IPS-18c (cell line): Measurements from ENCODE around the gene ADRA2C.

Experiments
- H3K4me3 ChIP-seq: 2 replicates; pipeline ENCODE4 v1.7.0; 2013; ENCODE audit warnings: low read depth, mild to moderate bottlenecking, low read length, moderate library complexity; ENCODE audit not compliant: insufficient read depth
- H3K9me3 ChIP-seq: one replicate; pipeline ENCODE4 v1.6.1; 2013; ENCODE audit warnings: mild to moderate bottlenecking, low read length, moderate library complexity; ENCODE audit not compliant: control insufficient read depth, insufficient read depth

Gene ADRA2C

DNA sequence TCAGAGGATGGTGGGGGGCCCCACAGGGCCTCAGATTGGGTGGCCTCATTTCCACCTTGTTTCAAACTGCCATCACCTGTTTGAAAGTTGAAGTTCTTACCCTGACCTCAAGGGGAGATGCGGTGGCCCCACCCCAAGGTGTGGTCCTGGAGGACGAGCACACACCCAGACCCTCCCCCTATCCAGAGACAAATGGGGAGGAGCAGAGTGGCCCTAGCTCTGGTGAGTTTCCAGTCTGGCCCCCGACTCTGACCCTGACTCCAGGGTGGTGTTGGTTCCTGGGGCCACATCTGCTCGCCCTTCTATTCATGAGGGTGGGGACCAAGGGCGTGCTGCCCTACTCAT, 36.3 kb upstream of the ADRA2C start:
- Histone ChIP-seq H3K9me3 (no peaks in the 10 kb centered on the region), H3K4me3 (no peak overlapping the region)

DNA sequence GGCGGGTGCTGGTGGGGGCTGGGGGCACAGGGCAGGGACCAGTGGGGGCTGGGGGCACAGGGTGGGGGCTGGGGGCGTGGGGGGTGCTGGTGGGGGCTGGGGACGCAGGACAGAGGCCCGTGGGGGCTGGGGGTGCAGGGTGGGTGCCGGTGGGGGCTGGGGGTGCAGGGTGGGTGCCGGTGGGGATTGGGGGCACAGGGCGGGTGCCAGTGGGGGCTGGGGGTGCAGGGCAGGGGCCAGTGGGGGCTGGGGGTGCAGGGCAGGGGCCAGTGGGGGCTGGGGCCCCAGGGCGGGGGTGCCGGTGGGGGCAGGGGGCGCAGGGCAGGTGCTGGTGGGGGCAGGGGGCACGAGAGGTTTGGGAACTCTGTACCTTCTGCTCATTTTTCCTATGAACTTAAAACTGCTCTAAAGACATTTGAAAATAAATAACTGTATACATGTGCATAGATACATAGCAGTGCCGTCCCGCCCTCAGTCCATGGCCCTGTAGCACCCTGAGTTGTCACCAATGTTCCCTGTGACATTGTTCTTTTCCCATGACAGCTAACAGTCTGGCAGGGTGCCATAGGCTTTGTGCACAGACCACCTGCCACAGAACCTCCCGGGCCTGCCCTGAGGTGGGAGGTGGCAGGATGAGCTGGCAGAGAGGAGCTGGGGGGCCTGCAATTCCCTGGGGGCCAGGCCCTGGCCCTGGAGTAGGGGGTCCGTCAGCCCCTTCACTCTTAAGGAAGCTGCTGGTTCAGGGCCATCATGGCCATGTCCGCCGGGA, 35.6 kb upstream of the ADRA2C start:
- H3K9me3 ChIP-seq: no peaks in the 10 kb centered on the region
- H3K4me3 ChIP-seq: no peak overlapping the region

DNA sequence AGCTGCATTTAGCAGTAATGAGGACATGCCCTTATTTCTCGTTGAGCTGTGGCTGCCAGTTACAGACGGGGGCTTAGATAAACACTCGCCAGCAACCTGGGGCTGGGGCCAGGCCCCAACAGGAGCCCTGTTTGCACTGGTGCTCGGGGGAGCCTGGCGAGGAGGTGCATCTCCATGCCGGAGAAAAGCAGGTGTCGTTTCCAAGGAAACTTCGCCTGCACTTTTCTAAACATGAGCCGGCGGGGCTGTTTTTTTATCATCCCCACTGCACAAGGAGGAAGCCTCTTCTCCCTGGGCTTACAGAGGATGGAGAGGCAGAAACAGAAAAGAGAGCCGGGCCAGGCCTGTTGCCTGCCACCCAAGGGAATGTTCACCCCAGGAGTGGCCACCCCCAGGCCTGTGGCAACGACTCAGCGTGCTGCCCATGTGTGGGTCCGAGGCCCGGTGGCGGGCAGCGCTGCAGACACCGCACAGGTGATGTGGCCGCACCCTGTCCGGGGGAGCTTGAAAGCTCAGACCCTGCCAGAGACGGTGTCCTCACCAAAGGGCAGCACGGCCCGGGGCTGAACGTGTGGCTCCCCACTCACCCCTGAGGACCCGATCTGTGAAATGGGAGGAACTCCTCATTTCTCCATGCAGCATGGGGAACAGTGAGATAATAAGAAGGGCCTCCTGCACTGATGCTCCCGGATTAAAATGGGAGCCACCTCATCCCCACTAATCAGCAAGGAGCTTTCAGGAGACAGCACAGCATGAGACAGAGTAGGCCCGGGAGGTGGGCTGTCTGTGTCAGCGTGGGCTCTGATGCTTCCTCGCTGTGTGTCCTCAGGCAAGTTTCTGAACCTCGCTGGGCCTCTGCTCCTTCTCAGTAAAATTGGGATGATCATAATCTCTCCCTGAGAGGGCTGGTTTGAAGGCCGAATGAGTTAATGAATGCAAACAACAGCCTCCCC, 33.8 kb upstream of the ADRA2C start:
- H3K4me3 ChIP-seq: no peak overlapping the region
- no peaks in the 10 kb centered on the region for H3K9me3 ChIP-seq

DNA sequence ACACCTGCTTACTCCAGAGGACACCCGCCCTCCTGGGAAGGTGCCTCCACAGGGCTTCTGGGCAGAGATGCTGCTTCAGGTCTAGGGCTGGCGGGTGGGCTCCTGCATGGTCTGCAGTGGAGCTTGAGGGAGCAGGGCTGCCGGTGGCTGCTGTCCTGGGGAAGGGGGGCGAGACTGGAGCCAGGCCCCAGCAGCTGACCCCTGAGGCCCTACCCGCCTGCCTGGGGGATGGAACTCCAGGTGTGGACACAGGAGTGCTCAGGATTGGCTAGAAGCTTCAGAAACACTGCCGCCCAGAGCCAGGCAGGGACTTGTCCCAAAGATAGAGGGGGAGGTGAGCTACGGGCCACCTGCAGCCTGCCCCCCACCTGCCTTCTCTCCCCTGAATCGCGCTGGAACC, 33.0 kb upstream of the ADRA2C start:
- no peak overlapping the region for H3K4me3 ChIP-seq
- no peaks in the 10 kb centered on the region for H3K9me3 ChIP-seq

DNA sequence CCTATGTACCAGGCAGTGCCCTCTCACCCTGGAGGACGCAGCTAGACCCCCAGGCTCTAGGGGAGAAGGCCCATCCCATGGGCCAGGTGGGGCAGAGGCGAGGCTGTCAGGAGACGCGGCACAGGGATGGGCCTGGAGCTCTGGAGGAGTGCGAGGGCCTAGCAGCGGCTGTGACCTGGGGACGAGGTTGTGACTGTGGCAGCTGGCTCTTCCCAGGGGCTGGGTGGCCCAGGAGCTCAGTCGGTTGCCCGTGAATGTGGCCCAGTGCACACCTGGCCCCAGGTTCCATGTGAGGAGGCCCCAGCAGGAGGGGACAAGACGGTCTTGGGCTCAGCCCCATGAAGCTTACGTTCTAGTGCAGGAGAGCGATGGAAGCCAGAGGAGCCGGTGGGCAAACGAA, 31.0 kb upstream of the ADRA2C start:
- H3K4me3 ChIP-seq: no peak overlapping the region
- H3K9me3 ChIP-seq: no peaks in the 10 kb centered on the region

DNA sequence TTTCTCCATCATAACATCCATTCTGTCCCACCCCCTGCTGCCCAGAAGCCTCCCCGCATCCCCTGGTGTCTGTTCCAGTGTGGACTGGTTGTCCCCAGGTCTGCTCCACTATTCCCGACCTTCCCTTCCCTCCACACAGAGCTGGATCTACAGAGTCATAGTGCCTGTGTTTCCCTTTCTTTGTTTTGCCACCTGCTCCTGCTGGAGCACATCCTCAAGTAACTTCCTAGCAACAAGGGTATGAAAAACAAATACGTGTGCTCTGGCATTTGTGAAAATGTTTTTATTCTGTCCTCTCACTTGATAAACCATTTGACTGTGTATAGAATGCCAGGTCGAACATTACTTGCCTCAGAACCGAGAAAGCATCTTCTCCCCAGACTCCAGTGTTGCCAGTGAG, 29.9 kb upstream of the ADRA2C start:
- Histone ChIP-seq H3K9me3 (no peaks in the 10 kb centered on the region), H3K4me3 (no peak overlapping the region)

DNA sequence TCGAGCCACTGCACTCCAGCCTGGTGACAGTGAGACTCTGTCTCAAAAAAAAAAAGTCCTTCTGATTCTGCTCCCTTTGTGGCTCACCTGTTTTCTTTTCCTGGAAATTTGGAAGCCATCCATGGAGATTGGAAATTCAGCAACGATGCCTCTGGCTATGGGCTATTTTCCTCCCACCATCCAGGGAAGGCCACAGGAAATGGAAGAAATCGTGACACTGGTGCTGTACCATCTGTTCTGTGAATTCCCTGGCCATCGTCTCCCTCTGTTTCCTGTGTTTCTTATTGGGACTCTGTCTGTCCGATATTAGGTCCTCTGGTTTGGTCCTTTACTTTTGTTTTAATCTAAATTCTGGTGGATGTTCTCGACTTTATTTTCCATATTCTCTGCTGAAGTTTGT, 29.4 kb upstream of the ADRA2C start:
- Histone ChIP-seq H3K9me3 (no peaks in the 10 kb centered on the region), H3K4me3 (no peak overlapping the region)

DNA sequence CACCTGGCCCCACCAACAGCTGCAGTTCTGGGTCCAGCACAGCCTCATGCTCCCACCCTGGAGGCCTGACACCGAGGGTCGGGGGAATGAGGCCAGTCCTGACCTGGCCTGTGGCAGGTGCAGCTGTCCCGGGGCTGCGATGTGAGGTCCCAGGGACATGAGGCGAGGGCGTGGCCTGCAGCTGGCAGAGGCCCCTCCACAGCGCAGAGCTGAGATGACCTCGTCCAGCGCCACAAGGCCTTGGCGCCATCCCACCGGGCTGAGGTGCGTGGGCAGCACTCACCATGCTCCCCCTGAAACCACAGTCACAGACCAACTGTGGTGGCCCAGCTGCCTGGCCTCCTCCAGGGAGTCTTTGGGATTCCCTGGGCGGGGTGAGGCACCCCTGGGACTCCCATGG, 26.6 kb upstream of the ADRA2C start:
- peaks cover 3% of the 10 kb centered on the region for H3K9me3 ChIP-seq
- H3K4me3 ChIP-seq: no peak overlapping the region

DNA sequence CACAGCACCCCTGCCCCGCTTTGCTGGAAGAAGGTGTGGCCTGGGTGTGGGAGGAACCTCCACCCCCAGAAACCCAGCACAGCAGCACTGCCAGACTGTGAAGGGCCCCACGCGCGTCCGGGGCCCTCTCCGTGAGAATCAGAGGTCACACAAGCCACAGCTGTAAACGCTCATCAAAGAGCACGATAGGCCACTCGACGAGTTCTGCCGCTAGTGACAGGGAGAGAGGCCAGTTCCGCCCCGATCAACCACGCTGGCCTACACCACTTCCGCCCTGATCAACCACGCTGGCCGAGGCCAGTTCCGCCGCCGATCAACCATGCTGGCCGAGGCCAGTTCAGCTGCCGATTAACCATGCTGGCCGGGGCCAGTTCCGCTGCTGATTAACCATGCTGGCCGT, 25.9 kb upstream of the ADRA2C start:
- H3K4me3 ChIP-seq: no peak overlapping the region
- H3K9me3 ChIP-seq: peaks cover 3% of the 10 kb centered on the region

DNA sequence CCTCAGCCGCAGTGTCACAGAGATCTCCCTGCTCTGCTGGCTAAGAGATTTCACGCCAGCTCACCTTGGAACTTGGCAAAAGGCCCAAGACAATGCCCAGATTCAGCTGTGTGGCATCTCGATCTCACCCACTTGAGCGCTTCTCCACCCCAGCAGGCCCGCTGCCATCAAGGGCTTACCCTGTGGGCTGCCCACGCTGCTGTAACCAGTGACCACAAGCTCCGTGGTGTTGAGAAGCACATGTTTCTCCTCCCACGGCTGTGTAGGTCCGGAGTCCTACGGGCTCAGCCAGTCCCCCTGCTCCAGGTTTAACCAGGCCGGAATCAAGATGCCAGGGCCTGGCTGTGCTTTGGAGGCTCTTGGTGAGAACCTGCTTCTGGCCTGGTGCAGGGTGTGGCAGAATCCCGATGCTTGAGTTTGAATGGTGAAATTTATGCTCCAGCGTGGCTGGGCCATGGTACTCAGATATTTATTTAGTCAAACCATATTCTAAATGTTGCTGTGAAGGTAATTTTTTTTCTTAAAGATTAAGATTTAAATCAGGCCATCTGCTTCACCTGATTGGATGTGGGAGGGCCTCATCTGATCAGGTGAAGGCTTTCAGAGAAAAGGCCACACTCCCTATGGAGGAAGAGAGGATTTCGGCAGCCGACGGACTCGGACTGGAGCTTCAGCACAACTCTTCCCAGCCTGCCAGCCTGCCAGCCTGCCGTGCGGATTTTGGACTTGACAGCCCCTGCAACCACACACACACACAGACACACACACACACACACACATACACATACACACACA, 24.8 kb upstream of the ADRA2C start:
- Histone ChIP-seq H3K9me3 (peaks cover 3% of the 10 kb centered on the region), H3K4me3 (no peak overlapping the region)

DNA sequence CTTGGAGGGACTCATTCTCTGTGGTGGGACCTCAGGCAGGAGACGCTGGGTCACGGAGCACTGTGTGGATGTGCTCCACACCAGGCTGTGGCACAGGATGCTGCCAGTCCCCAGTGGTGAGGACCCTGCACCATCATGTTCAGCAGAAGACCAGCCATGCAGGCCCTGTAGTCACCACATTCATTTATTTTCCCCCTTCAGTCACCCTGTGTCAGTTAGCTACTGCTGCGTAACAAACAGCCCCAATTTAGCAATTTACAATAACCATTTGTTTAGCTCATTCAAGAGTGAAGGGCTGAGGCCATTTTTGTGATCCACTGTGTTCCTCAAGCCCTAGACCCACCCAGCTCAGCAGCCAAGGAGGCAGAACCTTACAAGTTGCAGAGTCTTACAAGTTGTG, 23.6 kb upstream of the ADRA2C start:
- H3K4me3 ChIP-seq: no peak overlapping the region
- H3K9me3 ChIP-seq: peaks cover 3% of the 10 kb centered on the region

DNA sequence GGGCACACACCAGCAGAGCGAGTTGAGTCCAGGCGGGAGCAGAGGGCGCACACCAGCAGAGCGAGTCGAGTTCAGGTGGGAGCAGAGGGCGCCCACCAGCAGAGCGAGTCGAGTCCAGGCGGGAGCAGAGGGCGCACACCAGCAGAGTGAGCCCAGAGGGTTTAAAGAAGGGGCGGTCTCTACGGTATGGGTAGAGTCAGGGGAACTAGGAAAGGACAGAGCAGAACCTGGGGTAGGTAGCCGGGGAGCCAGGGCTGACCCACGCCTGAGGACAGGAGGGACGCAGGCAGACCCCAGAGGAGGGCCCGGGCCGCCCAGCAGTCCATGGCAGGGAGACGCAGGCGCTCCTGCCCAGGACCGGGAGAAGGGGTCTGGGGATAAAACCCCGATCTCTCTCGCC, 22.0 kb upstream of the ADRA2C start:
- H3K4me3 ChIP-seq: no peak overlapping the region
- H3K9me3 ChIP-seq: peaks cover 3% of the 10 kb centered on the region

DNA sequence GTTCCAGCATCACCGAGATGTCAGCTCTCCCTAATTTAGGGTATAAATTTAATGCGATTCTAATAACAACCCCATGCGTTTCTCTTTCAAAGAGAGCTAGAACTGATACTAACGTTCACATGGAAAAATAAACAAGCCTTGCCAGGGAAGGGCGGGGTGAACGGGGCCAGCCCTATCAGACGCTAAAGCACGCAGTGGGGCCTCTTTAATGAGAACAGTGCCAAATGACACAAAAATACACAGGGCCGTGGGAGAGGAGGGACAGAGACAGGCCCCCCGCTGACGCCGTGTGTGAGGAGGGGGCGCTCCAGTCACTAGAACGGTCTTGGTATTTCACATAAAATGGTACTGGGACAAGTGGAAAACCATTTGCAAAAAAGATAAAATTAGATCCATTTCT, 21.3 kb upstream of the ADRA2C start:
- H3K9me3 ChIP-seq: peaks cover 3% of the 10 kb centered on the region
- no peak overlapping the region for H3K4me3 ChIP-seq

DNA sequence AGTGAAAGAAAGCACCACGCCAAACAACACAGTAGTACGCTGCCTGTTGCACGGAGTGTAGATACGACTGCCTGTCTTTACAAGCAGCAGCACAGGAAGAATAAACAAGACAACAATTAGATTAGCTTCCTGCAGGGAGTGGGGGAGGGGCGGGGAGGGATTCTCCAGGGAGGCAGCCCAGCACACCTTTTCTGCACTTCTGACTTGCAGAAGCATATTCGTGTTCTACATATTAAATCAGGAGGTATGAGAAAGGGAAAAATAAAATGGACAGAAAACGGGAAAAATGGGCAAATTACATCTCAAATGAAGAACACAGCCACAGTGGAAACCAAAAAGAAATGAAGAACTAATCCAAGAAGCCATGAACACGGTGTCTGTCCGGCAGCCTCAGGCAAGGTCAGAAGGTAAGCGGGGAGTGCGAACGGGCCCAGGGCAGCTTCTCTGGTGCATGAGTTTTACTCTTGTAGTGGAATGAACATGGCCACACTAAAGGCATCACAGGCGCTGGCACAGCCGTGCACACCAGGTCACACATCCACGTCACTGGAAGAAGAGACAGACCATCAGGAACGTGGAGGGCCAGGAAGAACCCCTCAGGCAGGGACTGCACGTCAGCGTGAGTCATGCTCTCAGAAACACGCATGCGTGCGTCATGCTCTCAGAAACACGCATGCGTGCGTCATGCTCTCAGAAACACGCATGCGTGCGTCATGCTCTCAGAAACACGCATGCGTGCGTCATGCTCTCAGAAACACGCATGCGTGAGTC, 20.1 kb upstream of the ADRA2C start:
- H3K9me3 ChIP-seq: peaks cover 3% of the 10 kb centered on the region
- no peak overlapping the region for H3K4me3 ChIP-seq

DNA sequence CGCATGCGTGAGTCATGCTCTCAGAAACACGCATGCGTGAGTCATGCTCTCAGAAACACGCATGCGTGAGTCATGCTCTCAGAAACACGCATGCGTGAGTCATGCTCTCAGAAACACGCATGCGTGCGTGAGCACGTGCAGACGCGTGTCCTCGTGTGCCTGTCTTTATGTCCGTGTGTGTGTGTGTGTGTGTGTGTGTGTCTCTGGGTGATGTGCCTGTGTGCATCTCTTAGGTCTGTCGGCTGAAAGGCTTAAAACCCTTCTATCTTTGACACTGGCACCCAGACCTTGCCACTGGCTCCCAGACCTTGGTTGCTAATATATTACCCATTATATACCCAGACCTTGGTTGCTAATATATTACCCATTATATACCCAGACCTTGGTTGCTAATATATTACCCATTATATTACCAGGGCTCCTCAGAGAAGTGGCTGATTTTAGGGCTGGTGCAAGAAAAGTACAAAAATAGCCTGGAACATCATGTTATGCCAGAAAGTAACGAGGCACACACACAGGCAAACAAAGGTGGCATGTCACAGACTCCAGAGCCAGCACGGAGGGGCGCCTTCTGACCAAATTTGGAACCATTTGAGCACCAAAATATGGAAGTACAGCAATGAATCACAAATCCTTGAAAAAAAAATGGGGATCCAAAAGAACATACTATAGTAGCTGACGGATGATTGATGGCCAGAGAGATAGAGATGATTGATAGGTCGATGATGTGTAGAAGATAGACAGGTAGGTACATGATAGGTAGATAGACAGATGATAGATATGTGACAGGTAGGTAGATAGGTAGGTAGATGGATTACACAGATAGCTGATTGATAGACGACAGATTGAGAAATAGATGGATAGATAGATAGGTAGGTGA, 19.2 kb upstream of the ADRA2C start:
- peaks cover 3% of the 10 kb centered on the region for H3K9me3 ChIP-seq
- no peak overlapping the region for H3K4me3 ChIP-seq

DNA sequence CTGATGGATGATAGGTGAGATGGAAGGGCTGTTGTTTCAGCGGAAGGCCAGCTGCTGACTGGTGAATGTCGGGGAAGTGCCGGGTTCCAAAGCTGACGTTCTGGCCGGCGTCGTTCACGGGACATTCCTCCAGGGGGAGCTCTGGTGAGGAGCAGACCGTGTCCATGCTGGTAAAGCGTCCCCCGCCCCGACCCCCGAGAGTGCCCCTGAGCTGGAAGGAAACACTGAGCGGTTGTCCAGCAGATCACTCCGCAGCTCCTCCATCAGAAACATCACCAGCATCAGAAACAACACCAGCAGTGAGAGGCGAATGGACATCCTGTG, 18.6 kb upstream of the ADRA2C start:
- H3K9me3 ChIP-seq: peaks cover 5% of the 10 kb centered on the region
- no peak overlapping the region for H3K4me3 ChIP-seq
